Activated CD4-positive, CD25-positive, alpha-beta regulatory T cell (primary cell): ENCODE measurements around the gene MAFG.

Experiments used
- DNase-seq, 4 experiments: peaks; one replicate each; lab custom pipeline; 2025; lab: John Stamatoyannopoulos, UW

MAFG gene

DNA sequence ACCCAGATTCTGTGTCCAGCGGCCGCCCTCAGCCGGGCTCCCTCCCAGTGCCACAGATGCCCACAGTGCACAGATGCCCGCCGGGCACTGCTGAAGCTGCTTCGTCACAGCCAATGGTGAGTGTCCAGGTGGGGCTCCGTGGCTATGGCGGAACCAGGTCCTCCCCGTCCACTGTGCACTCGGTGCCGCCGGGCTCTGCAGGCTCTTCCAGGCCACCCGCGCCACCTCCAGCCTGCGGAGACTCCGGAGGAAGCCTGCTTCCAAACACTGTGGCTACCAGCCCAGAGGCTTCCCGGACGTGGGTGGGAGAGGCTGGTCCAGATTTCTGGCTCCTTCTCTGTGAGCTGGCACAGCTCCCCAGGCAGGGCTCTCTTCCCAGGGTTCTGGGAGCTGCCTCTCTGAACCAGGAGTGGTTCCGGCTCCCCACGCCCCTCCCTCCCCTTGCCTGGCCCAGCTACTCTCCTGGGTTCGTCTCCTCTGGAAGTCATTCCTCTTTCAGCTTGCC is 12.4 kb upstream of the MAFG start:
- no peak for DNase-seq

DNA sequence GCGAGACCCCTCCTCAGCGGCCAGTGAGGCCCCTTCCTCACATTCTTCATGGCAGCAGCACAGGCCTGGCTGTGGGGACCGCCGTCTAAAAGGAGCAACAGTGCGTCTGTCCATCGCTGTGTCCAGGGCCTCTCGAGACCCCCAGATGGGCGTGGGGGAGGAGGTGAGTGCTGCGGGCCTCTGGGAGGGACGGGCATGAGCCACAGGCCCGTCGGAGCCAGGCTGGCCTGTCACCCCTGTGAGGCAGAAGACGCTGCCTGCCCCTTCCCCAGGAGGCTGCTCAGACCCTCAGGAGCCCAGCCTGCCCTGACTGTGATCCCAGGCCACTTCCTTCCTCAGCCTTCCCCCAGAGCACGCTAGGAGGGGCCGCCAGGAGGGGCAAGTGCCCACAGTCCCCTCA is 11.7 kb upstream of the MAFG start:
- no peak for DNase-seq

DNA sequence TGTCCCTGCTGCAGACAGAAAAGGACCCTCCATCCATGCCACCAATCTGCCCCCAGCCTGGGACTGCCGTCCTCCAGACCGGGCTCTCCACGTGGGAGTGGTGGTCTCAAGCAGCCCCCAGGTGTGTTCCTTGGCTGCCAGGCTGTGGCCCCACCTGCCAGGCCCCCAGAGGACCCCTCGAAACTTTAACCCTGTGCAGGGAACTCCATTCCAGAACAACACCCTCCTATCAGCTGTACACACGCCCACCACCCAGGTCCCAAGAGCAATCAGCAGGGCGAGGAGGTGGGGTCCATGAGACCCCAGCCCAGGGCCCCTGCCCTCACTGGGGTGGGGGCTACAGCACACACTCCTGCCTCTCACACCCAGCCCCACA is 8.2 kb upstream of the MAFG start:
- DNase-seq, result no peak

DNA sequence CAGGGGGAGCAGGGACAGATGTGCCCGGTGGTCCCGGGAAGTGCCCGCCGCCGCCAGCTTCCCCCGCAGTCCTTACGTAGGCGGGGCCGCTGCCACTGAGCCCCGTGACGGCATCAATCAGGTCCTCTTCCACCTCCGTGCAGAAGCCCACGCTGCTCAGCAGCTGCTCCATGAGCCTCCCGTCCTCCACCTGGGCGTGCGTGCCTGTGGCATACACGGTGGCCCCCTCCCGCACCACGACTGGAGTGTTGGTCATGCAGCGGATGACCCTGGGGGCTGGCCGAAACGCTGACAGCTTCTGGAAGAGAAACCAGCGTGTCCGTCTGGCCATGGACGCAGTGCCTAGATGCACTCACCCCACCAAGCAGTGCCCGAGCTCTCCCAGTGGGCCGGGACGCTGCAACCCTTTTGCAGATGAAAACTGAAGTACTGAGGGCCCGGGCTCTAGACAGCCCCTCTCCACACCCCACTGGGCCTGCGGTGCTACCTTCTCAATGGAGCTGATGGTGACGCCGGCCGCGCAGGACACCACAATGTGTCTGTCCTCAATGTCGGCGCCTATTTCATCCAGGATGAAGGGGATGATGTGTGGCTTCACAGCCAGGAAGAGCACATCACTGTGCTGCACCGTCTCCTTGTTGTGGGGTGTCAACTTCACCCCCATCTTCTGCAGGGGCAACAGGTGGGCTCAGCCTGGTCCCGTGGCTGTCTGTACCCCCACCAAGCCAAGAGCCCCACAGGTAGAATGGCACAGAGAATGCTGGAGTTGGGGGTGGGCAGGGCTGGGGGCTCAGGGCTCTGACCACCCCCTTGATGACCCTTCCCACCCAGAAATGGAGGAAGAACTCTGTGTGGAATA is 7.5 kb upstream of the MAFG start:
- no peak for DNase-seq

DNA sequence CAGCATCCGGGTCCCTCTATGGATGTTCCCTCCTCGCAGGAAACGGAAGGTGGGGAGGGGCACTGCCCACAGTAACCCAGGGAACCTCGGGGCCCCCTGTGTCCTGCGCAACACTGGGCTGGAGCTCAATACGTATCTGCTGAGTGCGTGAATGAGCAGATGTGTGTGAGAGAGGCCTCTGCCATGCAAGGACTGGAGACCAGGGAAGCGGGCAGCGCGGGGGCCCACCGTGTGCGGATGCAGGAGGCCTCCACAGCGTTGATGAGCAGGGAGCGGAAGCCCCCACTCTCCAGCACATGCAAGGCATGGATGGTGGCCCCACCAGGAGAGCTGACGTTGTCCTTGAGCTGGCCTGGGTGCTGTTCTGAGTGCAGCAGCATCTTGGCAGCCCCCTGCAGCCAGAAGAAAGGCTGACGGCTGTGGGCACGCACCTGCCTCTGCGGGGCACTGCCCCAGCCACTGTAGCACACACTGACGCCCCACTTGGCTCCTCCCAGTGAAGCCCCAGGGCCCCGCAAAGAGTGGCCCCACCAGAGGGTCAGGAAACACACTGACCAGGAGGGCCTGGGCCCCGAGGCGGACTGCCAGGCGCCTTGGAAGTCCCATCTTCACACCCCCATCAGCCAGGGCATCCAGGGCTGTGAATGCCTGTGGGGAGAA is 6.7 kb upstream of the MAFG start:
- no peak for DNase-seq

DNA sequence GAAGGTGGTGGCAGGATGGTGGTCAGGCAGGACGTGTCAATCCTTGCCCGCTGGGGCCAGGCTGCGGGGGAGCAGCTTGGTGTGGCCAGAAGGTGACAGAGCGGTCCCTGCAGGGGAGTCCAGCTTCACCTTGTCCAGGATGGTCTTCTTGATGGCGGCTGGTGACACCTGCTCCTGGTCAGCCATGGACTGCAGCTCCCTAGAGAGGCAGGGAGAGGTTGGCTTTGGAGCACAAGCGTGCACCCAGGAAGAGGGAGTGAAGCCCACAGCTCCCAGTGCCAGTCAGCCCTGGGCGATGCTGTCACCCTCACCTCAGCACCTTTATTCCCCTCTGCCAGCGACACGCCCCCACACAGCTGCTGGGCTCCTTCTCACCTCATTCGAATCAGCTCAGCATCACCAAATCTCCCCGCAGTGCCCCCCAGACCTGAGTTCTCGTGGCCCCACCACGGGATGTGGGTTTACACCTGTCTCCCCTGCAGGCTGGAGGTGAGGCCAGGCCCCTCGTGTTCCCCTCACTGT is 5.7 kb upstream of the MAFG start:
- DNase-seq, result no peak

DNA sequence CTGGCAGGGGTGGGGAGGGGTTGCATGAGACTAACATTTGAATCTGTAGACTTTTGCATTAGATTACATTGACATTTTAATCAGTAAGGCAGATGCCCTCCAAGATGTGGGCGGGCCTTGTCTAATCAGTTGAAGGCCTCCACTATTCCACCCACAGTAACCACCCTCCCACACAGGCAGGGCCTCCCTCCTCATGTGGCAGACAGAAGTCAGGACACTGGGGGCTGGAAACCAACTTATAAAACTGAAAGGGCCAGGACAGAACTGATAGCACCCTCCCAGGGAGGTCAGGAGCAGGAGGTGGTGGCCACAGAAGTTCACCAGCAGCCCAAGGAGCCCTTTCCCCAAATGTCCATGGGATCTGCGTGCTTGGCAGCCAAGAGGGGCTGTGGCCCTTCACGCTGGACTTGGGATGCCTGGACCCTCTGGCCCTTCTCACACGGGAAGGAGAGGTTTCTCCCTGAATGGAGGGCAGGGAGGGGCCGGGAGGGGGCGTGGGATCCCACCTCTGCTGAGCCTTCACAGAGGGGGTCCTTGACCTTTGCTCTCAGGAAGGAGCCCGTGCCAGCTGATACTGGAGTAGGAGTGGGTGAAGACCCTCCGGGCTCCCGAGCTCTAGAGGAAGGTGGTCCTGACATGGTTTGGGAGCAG is 4.9 kb upstream of the MAFG start:
- DNase-seq, result no peak

DNA sequence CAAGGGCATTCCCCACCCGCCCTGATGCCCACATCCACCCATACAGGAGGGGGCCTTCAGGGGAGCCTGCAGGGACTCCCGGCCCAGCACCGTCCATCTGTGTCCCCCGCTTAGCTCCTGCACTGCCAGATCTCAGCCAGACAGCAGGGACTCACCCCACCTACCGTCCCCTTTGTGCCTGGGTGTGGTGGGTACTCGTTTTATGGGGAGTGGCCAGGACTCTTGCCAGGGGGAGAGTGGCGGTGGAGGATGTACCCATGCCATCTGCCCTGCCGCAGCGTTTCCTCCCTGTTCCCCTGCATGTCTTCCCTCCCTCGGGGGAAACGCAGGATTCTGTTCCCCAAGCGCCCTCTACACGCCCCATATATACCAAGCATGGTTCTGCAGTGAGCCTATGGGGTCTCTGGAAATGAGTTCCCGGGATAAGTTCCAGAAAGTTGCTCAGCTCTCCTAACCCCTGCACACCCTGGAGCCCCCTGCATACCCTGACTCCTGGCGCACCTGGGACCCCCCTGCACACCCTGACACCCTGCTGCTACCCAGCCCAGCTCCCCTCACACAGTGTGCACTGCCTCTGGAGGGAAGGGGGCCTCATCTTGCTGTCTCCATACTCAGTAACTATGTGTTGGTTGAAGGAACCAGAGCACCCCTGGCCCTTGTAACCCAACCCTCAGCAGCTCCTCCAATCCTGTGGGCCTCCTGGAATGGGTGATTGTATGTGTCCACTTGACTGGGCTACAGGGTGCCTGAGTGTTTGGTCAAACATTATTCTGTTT is 4.2 kb upstream of the MAFG start:
- DNase-seq, result no peak

DNA sequence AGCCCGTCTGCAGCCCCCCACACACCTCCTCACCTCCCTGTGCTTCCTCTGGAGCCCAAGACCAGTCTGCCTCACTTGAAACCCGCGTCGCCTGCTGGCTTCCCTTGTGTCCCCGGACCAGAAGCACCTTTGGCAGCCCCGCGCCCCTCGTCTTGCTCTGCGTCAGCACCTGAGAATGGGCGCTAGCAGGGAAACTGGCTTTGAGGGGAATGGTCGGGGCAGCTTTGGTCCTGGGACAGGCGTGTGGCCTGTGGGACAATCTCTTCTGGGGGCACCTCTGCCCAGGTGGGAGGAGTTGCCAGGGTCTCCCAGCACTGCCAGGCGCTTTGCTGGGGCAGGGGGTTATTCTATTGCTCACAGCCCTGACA is 3.6 kb upstream of the MAFG start:
- no peak for DNase-seq

DNA sequence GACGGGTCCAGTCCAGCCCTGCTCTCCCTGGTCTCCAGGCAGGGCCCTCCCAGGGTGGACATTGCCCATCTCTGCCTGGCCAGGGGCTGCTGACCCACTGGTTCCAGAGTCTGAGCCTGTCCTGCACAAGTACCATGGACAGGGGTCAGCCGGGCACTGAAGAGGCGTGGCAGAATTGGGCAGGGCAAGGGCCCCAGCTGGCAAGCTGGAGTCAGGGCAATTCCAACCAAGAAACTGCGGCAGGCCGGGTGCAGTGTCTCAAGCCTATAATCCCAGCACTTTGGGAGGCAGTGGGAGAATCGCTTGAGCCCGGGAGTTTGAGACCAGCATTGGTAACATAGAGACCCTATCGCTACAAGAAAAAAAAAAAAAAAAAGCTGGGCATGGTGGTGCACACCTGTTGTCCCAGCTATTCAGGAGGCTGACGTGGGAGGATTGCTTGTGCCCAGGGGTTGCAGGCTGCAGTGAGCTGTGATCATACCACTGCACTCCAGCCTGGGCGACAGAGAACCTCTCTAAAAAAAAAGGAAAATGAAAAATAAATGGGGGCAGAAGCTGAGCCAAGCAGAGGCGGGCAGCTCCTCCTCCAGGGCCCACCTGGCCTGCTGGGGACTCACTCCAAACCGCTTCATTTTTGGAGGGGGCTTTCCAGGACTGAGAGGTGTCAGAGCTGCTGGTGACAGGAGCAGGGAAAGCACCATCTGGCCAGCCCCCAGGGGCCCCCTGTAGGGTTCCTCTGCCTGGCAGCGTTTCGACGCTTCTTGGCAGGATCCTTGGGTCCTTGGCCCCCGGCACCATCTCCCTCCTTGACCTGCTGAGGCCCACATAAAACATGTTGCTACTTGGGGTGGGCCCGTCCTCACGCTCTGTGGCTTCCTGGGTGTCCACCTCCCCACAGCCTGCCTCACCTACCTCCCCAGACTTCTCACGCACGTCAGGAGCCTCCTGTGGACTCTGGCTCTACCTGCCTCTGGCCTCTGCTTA is 2.9 kb upstream of the MAFG start:
- DNase-seq, result no peak

DNA sequence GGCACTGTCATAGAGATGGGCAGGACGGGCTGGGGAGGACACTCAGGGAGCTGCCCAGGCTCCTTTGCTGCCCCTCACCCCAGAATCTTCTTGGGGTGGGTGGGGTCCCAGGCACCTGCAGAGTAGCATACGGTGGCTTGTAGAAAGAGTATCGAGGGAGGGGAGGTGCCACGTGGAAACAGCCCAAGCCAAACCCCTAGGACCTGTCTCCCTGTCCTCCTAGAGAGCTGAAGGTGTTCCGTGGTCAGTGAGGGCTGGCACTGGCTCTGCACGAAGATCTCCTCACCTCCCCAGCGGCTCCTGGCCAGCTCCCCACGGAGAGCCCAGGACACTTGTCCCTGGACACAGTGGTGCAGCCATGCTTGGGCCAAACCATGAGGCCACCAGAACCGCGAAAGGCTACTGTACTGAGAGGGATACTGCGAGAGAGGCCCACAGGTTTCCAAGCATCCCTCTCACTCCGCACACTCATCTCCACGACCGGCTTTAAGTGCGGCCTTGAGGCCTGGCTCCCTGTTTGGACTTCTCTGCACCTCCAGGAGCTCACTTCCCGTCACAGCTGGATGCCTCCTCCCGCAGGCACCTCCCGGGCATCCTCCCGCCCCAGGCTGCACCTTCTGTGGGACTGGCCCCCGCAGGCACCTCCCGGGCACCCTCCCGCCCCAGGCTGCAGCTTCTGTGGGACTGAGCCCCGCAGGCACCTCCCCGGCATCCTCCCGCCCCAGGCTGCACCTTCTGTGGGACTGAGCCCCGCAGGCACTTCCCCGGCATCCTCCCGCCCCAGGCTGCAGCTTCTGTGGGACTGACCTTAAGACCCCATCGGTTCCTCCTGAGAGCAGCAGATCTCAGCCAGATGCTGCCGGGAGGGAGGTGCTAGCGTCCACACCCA is 2.0 kb upstream of the MAFG start:
- no peak for DNase-seq

DNA sequence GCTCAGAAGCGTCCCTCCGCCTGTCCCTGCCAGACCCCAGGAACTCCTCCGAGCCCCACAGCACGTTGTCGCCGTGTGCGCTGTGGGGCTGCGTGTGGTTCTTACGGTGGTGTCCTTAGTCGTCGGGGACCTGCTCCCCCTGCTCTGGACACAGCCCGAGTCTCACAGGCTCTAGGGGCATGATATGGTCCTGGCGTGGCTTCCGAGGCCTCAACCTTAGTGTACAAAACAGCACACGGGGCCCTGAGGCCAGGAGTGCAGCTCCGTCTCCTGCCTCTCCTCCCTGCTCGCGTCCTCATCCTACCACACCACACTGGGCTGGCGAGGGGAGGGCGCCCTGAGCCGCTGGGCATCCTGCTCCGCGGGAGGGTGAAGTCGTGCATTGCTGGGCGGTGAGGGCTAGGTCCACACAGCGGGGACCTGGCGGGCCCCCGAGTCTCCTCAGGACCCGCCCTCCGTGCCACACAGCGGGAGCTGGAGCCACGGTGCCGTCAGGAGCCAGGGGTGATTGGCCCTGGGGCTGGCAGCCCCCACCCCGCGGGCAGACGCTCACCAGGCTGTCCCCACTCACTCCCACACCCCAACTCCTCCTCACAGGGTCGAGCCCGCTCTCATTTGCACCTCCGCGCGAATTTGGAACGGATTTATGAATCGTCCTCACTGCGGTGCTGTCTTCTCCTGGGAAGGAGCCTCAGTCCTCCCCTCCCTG is 1.2 kb upstream of the MAFG start:
- no peak for DNase-seq

DNA sequence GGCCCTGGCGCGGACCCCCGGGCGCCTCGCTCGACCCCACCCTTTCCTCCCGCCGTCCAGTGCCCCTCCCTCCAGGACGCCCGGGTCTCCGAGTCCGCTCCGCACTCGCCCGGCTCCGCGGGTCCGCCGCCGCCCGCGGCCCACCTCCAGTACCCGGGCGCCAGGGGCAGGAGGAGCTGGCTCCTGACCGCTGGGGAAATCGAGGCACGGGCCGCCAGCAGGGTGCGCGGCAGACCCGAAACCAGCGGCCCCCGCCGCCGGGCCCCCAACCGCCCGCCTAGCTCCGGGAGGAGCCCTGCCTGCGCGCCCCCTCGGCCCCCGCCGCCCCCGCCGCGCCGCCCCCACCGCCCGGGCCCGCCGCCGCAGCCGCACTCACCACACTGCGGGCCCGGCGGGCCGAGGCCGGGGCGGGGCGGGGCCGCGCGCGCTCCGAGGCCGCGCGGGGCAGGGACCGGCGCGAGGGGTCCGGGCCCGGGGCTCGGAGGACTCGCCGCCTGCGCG is 333 bp downstream of the MAFG start:
- no peak for DNase-seq

DNA sequence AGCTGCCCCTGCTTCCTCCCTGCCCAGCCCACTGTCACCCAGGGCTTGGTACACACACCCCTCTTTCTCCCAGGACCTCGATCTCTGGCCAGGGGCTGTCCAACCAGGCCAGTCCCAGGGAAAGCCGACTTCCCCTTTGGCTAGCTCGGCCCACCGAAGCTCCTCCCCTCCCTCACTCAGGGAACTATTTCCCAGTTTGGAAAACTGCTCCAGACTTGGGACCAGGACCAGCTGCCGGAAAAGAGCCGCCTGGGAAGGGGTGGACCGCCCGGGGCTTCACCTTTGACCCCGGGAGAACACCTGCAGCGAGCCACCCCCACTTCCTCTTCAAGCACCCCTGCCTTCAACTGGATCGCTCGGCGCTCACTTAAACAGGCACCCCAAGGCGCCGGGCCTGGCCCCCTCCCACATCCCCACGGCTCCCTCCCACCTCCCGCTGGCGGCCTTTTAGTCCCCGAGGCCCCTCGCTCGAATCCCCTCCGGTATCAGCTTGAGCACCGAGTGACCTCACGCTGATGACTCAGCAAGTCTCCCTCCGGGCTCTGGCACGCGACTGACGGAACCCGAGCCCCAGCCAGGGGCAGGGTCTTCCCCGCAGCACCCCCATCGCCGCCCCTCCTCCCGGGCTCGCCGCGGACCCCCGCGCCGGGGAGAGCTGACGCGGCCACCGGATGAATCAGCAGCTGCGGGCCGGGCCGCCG is 934 bp downstream of the MAFG start:
- DNase-seq, result peak in 3 of 4 experiments; percentile 39 to 56 (median 49)

DNA sequence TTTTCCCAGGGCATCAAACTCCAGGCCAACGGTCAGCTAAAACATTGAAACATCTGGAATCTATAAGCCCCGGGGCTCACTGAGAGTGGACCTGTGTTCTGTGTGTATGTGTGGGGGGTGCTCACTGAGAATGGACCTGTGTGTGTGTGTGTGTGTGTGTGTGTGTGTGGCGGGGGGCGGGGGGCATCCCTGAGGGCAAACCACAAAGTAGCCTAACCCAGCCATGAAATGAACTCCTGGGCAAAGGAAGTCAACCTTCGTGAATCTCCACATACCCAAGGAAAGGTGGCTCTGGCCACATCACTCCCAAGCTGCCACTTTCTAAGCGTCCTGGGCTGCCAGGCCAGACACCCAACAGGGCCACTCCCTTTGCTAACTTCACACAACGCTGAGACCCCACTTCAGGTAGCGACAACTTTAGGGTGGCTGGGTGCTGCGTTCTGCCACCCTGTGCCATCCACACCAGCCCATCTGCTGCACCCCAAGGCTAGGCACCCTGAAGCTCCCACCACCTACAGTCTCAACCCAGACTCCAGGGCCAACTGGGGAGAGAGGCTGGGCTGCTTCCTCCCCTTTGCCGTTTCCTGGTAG is 1.6 kb downstream of the MAFG start:
- DNase-seq, result no peak

DNA sequence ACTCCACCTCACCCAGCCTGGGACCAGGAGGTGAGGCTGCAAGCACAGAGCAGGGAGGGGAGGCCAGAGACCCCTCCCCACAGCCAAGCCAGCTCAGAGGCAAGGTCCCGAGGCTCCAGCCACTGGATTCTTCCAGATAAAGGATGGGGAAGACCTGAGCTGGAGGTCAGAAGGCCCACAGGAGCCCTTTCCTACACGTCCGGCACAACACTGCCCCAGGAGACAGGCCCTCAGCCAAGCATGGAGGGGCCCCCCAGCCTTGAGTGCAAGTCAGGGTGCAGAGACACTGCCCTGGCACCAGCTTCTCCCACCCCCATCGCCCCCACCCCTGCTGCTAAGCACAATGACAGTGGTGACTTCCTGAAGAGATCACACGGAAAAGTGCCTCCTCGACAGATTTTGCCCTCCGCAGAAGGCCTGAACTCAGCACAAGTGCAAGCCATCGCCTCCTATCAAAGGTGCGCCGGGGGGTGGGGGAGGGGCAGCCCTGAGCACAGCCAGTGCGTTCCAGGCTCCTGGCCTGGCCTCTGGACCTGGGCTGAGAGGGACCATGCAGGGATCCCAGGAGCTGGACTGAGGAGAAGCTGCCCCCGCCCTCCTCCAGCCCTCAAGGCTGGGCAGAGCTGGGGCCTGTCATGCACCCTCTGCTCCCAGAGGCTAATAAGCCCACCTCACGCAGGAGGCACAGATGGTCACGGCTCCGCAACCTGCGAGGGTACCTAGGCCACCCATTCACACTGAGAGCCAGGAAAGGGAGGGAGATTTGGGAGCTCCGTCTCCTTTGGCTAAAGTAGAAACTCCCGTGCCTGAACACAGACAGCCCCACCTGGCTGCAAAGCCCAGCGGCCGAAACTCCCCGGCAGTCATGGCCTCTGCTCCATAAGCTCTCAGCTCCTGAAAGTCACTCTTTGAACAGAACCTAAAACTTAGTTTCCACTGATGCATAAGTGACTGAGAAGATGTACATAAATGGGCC is 2.7 kb downstream of the MAFG start:
- DNase-seq, result no peak
